ENCODE results near the gene GTF2H2C_2.
"Not testable (repeated sequence)": the region's sequence is repeated elsewhere in the genome, so short reads cannot be mapped to it uniquely, and the experiment has no call there.

GTF2H2C_2 gene

DNA sequence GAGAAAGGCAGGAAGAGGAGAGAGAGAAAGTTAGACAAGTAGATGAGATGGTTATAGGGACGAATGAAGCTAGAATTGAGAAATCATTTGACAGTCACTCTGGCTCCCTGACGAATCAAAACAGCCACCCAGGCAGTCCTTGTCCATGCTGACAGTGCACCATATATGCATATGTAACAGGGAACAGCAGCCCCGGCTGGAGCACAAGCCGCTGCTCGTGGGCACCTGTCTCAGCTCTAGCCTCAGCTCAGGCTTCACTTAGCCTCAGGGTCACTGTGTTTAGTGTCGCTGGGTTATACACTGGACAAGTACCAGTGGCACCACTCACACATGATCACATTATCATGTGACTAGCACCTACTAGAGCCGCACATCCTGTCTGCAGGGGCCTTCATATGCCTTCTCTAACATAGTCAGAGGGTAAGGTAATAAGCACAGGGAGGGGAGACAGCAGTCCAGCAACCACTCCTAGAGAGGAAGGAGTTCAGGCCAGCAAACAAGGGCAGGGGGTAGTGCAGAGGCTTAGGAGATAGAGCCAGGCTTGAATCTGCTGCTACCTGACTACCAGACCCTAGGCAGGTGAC lies 54.9 kb downstream of the GTF2H2C_2 start:
- H3K27ac Mint-ChIP-seq (ENCODE audit: unreplicated experiment); H3K9me3 Mint-ChIP-seq (ENCODE audit: unreplicated experiment); H3K4me3 Mint-ChIP-seq (ENCODE audit: unreplicated experiment); H3K4me1 Mint-ChIP-seq (ENCODE audit: unreplicated experiment); H3K27me3 Mint-ChIP-seq (ENCODE audit: unreplicated experiment); H3K36me3 Mint-ChIP-seq (ENCODE audit: unreplicated experiment); DNase-seq (ENCODE audit: extremely low spot score, unreplicated experiment): not testable (repeated sequence)

All from osteocyte (in vitro differentiated cells).